Measurements from ENCODE around the gene TRIM54. TPM values are rescaled to one million over a fixed set of nuclear protein-coding genes. Genes with fewer than 3 reads are reported as not detected.

The TRIM54 gene
- total RNA-seq, 1 experiment from 2014 or later, result 9.8 TPM

DNA sequence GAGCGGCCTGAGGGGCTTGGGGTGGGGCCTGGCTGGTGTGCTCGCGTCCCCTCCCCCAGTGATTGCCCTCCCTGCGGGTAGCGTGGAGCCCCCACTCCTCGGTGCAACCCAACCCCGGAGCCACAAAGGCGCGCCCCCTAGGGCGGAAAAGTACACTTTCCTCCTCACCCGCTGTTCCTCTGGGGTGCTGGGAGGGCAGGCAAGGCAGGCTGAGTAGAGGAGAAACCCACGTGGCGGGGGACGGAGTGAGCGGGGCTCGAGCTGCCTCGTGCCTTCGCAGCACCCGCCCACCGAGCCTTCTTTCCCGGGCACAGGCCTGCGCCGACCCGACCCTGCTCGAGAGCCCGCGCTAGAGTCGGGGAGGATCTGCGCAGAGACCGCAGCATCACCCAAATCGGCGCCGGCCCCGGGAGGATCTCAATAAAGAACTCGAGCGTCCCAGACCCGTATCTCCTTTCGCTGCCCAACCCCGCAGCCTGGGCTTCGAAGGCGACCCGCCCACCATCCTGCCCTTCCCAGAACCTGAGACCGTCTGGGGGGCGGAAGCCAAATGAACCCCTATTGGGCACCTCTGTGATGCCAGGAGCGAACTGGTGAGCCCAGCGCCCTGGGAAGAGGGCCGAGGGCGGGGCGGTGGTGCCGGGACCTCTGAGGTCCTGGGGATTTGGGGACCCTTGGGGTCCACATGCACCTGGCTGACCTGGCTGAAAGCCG is 24.5 kb downstream of the TRIM54 start:
- H3K27me3 ChIP-seq (ENCODE audit: insufficient read depth, low read depth), result no peaks in the 10 kb centered on the region
- no peaks in the 10 kb centered on the region for H3K79me2 ChIP-seq (ENCODE audit: low read depth)
- H3F3A ChIP-seq (ENCODE audit: insufficient read depth, low read depth), result no peaks in the 10 kb centered on the region
- no peak overlapping the region for H3K4me2 ChIP-seq
- H2AFZ ChIP-seq, result no peak overlapping the region
- no peaks in the 10 kb centered on the region; the same call in 1 of the 2 replicates for H3K4me1 ChIP-seq (replicated peaks; ENCODE audit: insufficient read depth)
- no peaks in the 10 kb centered on the region for H3K9me2 ChIP-seq (ENCODE audit: insufficient read depth)
- ChIA-PET CTCF (no interaction called here), POLR2A (ENCODE audit: unreplicated experiment) (no interaction called here)
- DNase-seq, result no peak
- TF ChIP-seq EZH2 (IDR thresholded peaks at IDR 0.05; ENCODE audit: low read depth), result no peak
- TF ChIP-seq, protein P1, sequence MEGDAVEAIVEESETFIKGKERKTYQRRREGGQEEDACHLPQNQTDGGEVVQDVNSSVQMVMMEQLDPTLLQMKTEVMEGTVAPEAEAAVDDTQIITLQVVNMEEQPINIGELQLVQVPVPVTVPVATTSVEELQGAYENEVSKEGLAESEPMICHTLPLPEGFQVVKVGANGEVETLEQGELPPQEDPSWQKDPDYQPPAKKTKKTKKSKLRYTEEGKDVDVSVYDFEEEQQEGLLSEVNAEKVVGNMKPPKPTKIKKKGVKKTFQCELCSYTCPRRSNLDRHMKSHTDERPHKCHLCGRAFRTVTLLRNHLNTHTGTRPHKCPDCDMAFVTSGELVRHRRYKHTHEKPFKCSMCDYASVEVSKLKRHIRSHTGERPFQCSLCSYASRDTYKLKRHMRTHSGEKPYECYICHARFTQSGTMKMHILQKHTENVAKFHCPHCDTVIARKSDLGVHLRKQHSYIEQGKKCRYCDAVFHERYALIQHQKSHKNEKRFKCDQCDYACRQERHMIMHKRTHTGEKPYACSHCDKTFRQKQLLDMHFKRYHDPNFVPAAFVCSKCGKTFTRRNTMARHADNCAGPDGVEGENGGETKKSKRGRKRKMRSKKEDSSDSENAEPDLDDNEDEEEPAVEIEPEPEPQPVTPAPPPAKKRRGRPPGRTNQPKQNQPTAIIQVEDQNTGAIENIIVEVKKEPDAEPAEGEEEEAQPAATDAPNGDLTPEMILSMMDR (conservative IDR thresholded peaks at IDR 0.05), result no peak
- H3K27ac ChIP-seq, result no peak overlapping the region
- no TSS peak for BruUV-seq (replicated peaks)
- no peaks in the 10 kb centered on the region for H3K36me3 ChIP-seq (ENCODE audit: low read depth)
- no peaks in the 10 kb centered on the region for H3K9me3 ChIP-seq (ENCODE audit: insufficient read depth, low read depth)
- H3K4me3 ChIP-seq, result no peak overlapping the region
- no peaks in the 10 kb centered on the region for H4K20me1 ChIP-seq (ENCODE audit: insufficient read depth)
- intact Hi-C loops (cut with micrococcal nuclease; ENCODE audit: unreplicated experiment), result no loop called here

GRCh38 chr2:27307287-27307544 is 25.0 kb downstream of the TRIM54 start:
- no TSS peak for BruUV-seq (replicated peaks)
- TF ChIP-seq, protein P1 (conservative IDR thresholded peaks at IDR 0.05), result no peak
- no peak for TF ChIP-seq EZH2 (IDR thresholded peaks at IDR 0.05; ENCODE audit: low read depth)
- no peak overlapping the region for H2AFZ ChIP-seq
- no peaks in the 10 kb centered on the region for H3K9me2 ChIP-seq (ENCODE audit: insufficient read depth)
- DNase-seq, result no peak
- intact Hi-C loops (cut with micrococcal nuclease; ENCODE audit: unreplicated experiment), result no loop called here
- H3K79me2 ChIP-seq (ENCODE audit: low read depth), result no peaks in the 10 kb centered on the region
- ChIA-PET CTCF (no interaction called here), POLR2A (ENCODE audit: unreplicated experiment) (no interaction called here)
- H3F3A ChIP-seq (ENCODE audit: insufficient read depth, low read depth), result no peaks in the 10 kb centered on the region
- H3K27me3 ChIP-seq (ENCODE audit: insufficient read depth, low read depth), result no peaks in the 10 kb centered on the region
- no peak overlapping the region for H3K4me2 ChIP-seq
- H3K4me3 ChIP-seq, result no peak overlapping the region
- no peaks in the 10 kb centered on the region for H4K20me1 ChIP-seq (ENCODE audit: insufficient read depth)
- no peak overlapping the region for H3K27ac ChIP-seq
- H3K9me3 ChIP-seq (ENCODE audit: insufficient read depth, low read depth), result no peaks in the 10 kb centered on the region
- H3K4me1 ChIP-seq (replicated peaks; ENCODE audit: insufficient read depth), result no peaks in the 10 kb centered on the region; the same call in 1 of the 2 replicates
- H3K36me3 ChIP-seq (ENCODE audit: low read depth), result no peaks in the 10 kb centered on the region

GRCh38 chr2:27307545-27308358 is 25.5 kb downstream of the TRIM54 start:
- no peak for DNase-seq
- TF ChIP-seq, protein P1 (conservative IDR thresholded peaks at IDR 0.05), result no peak
- TF ChIP-seq EZH2 (IDR thresholded peaks at IDR 0.05; ENCODE audit: low read depth), result no peak
- no peaks in the 10 kb centered on the region for H3K79me2 ChIP-seq (ENCODE audit: low read depth)
- intact Hi-C loops (cut with micrococcal nuclease; ENCODE audit: unreplicated experiment), result no loop called here
- no peak overlapping the region for H3K4me2 ChIP-seq
- no peak overlapping the region for H3K4me3 ChIP-seq
- no peaks in the 10 kb centered on the region for H3K27me3 ChIP-seq (ENCODE audit: insufficient read depth, low read depth)
- H3K4me1 ChIP-seq (replicated peaks; ENCODE audit: insufficient read depth), result no peaks in the 10 kb centered on the region; the same call in 1 of the 2 replicates
- POLR2A ChIA-PET (ENCODE audit: unreplicated experiment), result no interaction called here
- BruUV-seq (replicated peaks), result no TSS peak
- CTCF ChIA-PET, result no interaction called here
- no peaks in the 10 kb centered on the region for H3K9me2 ChIP-seq (ENCODE audit: insufficient read depth)
- H3K27ac ChIP-seq, result no peak overlapping the region
- H4K20me1 ChIP-seq (ENCODE audit: insufficient read depth), result no peaks in the 10 kb centered on the region
- no peaks in the 10 kb centered on the region for H3K9me3 ChIP-seq (ENCODE audit: insufficient read depth, low read depth)
- no peaks in the 10 kb centered on the region for H3K36me3 ChIP-seq (ENCODE audit: low read depth)
- no peak overlapping the region for H2AFZ ChIP-seq
- no peaks in the 10 kb centered on the region for H3F3A ChIP-seq (ENCODE audit: insufficient read depth, low read depth)
